Smooth muscle cell (in vitro differentiated cells): ENCODE results near the gene RNU4-1. TPM values are rescaled to one million over a fixed set of nuclear protein-coding genes. Genes with fewer than 3 reads are reported as not detected.

Experiments used
- DNase-seq: peaks from one replicate; lab custom pipeline; 2025; ENCODE audit not compliant: unreplicated experiment; lab: John Stamatoyannopoulos, UW
- H2AFZ ChIP-seq: fragments of 200-600 bp; sonication (generic); 2 replicates; pipeline ENCODE4 v1.6.0; 2016; ENCODE audit warnings: antibody characterized with exemption, low read depth, mild to moderate bottlenecking
- H3F3A ChIP-seq: fragments of 200-600 bp; sonication (generic); 2 replicates; pipeline ENCODE4 v1.6.0; 2017; ENCODE audit warnings: antibody characterized with exemption, low read depth
- H3K27ac ChIP-seq: fragments of 200-600 bp; sonication (generic); 2 replicates; pipeline ENCODE4 v1.5.1; 2016; ENCODE audit warnings: low read depth, mild to moderate bottlenecking
- H3K27me3 ChIP-seq: fragments of 200-600 bp; sonication (generic); 2 replicates; pipeline ENCODE4 v1.6.1; 2016; ENCODE audit warnings: low read depth, mild to moderate bottlenecking
- H3K36me3 ChIP-seq: fragments of 200-600 bp; sonication (generic); 2 replicates; pipeline ENCODE4 v1.5.1; 2016; ENCODE audit warnings: low read depth
- H3K4me1 ChIP-seq: fragments of 200-600 bp; sonication (generic); 2 replicates; pipeline ENCODE4 v1.5.1; 2016; ENCODE audit warnings: low read depth
- H3K4me2 ChIP-seq: fragments of 200-600 bp; sonication (generic); 2 replicates; pipeline ENCODE4 v1.6.0; 2016; ENCODE audit warnings: mild to moderate bottlenecking
- H3K4me3 ChIP-seq: fragments of 200-600 bp; sonication (generic); 2 replicates; pipeline ENCODE4 v1.5.1; 2016; ENCODE audit warnings: mild to moderate bottlenecking
- H3K79me2 ChIP-seq: fragments of 200-600 bp; sonication (generic); 2 replicates; pipeline ENCODE4 v1.6.0; 2016; ENCODE audit warnings: low read depth, mild to moderate bottlenecking
- H3K9ac ChIP-seq: fragments of 200-600 bp; sonication (generic); 2 replicates; pipeline ENCODE4 v1.6.0; 2016; ENCODE audit warnings: low read depth
- H3K9me3 ChIP-seq: fragments of 200-600 bp; sonication (generic); replicated peaks from 2 replicates; pipeline ENCODE4 v1.5.1; 2016; ENCODE audit warnings: low read depth
- H4K20me1 ChIP-seq: fragments of 200-600 bp; sonication (generic); 2 replicates; pipeline ENCODE4 v1.6.0; 2016; ENCODE audit warnings: low read depth
- CTCF ChIP-seq: fragments of 200-600 bp; sonication (generic); IDR thresholded peaks from 2 replicates; pipeline ENCODE4 v1.5.1; 2017; ENCODE audit warnings: borderline replicate concordance, mild to moderate bottlenecking, antibody characterized with exemption; ENCODE audit not compliant: insufficient read depth, poor library complexity, severe bottlenecking
- WGBS: methylation state at CpG from one replicate; pipeline ENCODE4 v1.1.7; 2016; ENCODE audit warnings: low lambda C conversion rate; 5-methylcytosine and 5-hydroxymethylcytosine counted together
- polyA plus RNA-seq: library from polyadenylated mRNA; unstranded; fragments of >200 nt; fragmentation: Nextera tagmentation; extraction: Ambion mirVana; gene quantifications from 2 replicates; pipeline ENCODE4 v1.2.1, GENCODE V29; 2016
- total RNA-seq: library from RNA; depleted of rRNA; stranded (reverse); fragments of >200 nt; gene quantifications from 2 replicates; pipeline ENCODE4 v1.2.3, GENCODE V29; 2014

RNU4-1 gene
- total RNA-seq (under 0.01 TPM in 2 replicates), polyA plus RNA-seq (3.8 TPM in 1 of 2 replicates, not detected in the other)

GRCh38 chr12:120292661-120293531 lies at the start of gene RNU4-1:
RNU4-1 (minus strand) TSS chr12:120293237.
- TF ChIP-seq CTCF: no peak
- Histone ChIP-seq H3K4me1 (peaks cover 5% of the 10 kb centered on the region), H3K36me3 (no peaks in the 10 kb centered on the region), H3K9ac (peak within 1 kb of the TSS; percentile 99), H3K9me3 (no peaks in the 10 kb centered on the region), H2AFZ (peak within 1 kb of the TSS; percentile 89), H3K27me3 (no peaks in the 10 kb centered on the region), H3K4me3 (peak within 1 kb of the TSS; percentile 64), H3K27ac (peak within 1 kb of the TSS; percentile 100), H3K4me2 (peak within 1 kb of the TSS; percentile 86), H3K79me2 (no peaks in the 10 kb centered on the region), H3F3A (peaks cover 5% of the 10 kb centered on the region), H4K20me1 (no peaks in the 10 kb centered on the region)
- DNase-seq: peak; percentile 45
- WGBS: under 1% methylated on average over 29 of the region's 29 CpGs

- no peak overlapping the region for H3K4me2 ChIP-seq
- H2AFZ ChIP-seq: no peak overlapping the region
- H3K36me3 ChIP-seq: no peaks in the 10 kb centered on the region
- no peaks in the 10 kb centered on the region for H3K4me1 ChIP-seq
- H3K79me2 ChIP-seq: no peaks in the 10 kb centered on the region
- no peak overlapping the region for H3K4me3 ChIP-seq
- H3K9ac ChIP-seq: no peak overlapping the region
- DNase-seq: no peak
- no peaks in the 10 kb centered on the region for H3F3A ChIP-seq
- H4K20me1 ChIP-seq: no peaks in the 10 kb centered on the region
- H3K27me3 ChIP-seq: no peaks in the 10 kb centered on the region
- H3K27ac ChIP-seq: no peak overlapping the region
- 90% methylated on average over 21 of the region's 30 CpGs for WGBS
- TF ChIP-seq CTCF: no peak
- no peaks in the 10 kb centered on the region for H3K9me3 ChIP-seq
Measured at GRCh38 chr12:120342175-120343038, 49.4 kb upstream of the RNU4-1 start.

- no peak for DNase-seq
- no peaks in the 10 kb centered on the region for H3K36me3 ChIP-seq
- H3K9ac ChIP-seq: no peak overlapping the region
- H3F3A ChIP-seq: no peaks in the 10 kb centered on the region
- H3K27me3 ChIP-seq: no peaks in the 10 kb centered on the region
- H3K4me1 ChIP-seq: no peaks in the 10 kb centered on the region
- no peak overlapping the region for H3K4me2 ChIP-seq
- no peak for TF ChIP-seq CTCF
- H3K27ac ChIP-seq: no peak overlapping the region
- no peak overlapping the region for H2AFZ ChIP-seq
- H4K20me1 ChIP-seq: no peaks in the 10 kb centered on the region
- no peaks in the 10 kb centered on the region for H3K79me2 ChIP-seq
- 93% methylated on average over 4 of the region's 4 CpGs for WGBS
- H3K4me3 ChIP-seq: no peak overlapping the region
- no peaks in the 10 kb centered on the region for H3K9me3 ChIP-seq
Measured at GRCh38 chr12:120339256-120339655, 46.2 kb upstream of the RNU4-1 start.
